Keratinocyte (primary cell): ENCODE data around the gene SIGMAR1.

Experiments
- CTCF ChIP-seq, 3 experiments: IDR thresholded peaks in 1 of 3; conservative IDR thresholded peaks in 1 of 3; optimal IDR thresholded peaks in 1 of 3; 2 replicates in 2 of 3; 3 replicates in 1 of 3; pipeline versions ENCODE3 to v1.5.1; 2011; ENCODE audit warnings: low read length in 3 of 3, mild to moderate bottlenecking in 3 of 3, moderate library complexity in 2 of 3, control low read depth in 1 of 3, inconsistent platforms in 1 of 3; ENCODE audit not compliant: insufficient read depth in 2 of 3; ENCODE audit errors: extremely low read depth in 1 of 3
- EZH2 ChIP-seq: IDR thresholded peaks from one replicate; pipeline ENCODE4 v1.6.1; 2012; ENCODE audit warnings: inconsistent platforms, mild to moderate bottlenecking, low read length, moderate library complexity

GRCh38 chr9:34653151-34654072, 15.8 kb upstream of the SIGMAR1 start:
- no peak for TF ChIP-seq CTCF (optimal IDR thresholded peaks at IDR 0.05 in 1 of 3, IDR thresholded peaks at IDR 0.05 in 1 of 3, conservative IDR thresholded peaks at IDR 0.05 in 1 of 3; ENCODE audit: extremely low read depth in 1 of 3, insufficient read depth in 2 of 3, low read length in 3 of 3)
- no peak for TF ChIP-seq EZH2
